DND-41 (cell line): ENCODE results near the gene PILRB.
"Not testable (repeated sequence)": the region's sequence is repeated elsewhere in the genome, so short reads cannot be mapped to it uniquely, and the experiment has no call there.

ENCODE experiments used
- EZH2 ChIP-seq: IDR thresholded peaks from 3 replicates; pipeline ENCODE4 v1.6.1; 2012; ENCODE audit warnings: borderline replicate concordance, low read depth, mild to moderate bottlenecking, moderate library complexity, low read length, inconsistent platforms; ENCODE audit not compliant: severe bottlenecking
- TF ChIP-seq, protein P1 (sequence below): IDR thresholded peaks from 2 replicates; pipeline ENCODE4 v1.5.1; 2012; ENCODE audit warnings: borderline replicate concordance, low read length, moderate library complexity, mild to moderate bottlenecking; ENCODE audit not compliant: poor library complexity, severe bottlenecking; ENCODE audit errors: extremely low read depth

DNA sequence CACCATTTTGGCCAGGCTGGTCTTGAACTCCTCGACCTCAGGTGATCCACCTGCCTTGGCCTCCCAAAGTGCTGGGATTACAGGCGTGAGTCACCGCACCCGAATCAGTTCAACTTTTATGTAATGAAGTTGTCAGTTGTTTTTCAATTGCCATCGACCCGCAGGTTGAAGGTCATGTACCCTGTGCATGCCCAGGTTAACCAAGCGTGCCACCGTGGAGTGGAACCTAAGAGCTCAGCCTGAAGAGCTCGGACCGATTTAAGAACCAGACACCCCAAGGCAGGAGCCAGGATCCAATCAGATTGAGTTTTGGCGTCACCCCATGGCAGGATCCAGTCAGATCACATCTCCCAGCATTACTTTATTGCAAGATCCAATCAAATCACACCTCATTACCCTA is 31.0 kb upstream of the PILRB start:
- TF ChIP-seq, protein P1, sequence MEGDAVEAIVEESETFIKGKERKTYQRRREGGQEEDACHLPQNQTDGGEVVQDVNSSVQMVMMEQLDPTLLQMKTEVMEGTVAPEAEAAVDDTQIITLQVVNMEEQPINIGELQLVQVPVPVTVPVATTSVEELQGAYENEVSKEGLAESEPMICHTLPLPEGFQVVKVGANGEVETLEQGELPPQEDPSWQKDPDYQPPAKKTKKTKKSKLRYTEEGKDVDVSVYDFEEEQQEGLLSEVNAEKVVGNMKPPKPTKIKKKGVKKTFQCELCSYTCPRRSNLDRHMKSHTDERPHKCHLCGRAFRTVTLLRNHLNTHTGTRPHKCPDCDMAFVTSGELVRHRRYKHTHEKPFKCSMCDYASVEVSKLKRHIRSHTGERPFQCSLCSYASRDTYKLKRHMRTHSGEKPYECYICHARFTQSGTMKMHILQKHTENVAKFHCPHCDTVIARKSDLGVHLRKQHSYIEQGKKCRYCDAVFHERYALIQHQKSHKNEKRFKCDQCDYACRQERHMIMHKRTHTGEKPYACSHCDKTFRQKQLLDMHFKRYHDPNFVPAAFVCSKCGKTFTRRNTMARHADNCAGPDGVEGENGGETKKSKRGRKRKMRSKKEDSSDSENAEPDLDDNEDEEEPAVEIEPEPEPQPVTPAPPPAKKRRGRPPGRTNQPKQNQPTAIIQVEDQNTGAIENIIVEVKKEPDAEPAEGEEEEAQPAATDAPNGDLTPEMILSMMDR = not testable (repeated sequence)
- not testable (repeated sequence) for TF ChIP-seq EZH2
